BJ (cell line): Measurements from ENCODE around the gene POLR1G. TPM values are rescaled to one million over a fixed set of nuclear protein-coding genes. Genes with fewer than 3 reads are reported as not detected.

Source experiments
- CTCF ChIA-PET: fragments of 350-600 bp; formaldehyde crosslinking; extraction: SDS; loops from one replicate; lab custom pipeline; 2021; ENCODE audit warnings: antibody characterized with exemption, inconsistent platforms; lab: Yijun Ruan, JAX
- POLR2A ChIA-PET: fragments of 300-600 bp; sonication (Branson Sonifier 250); formaldehyde crosslinking; extraction: SDS; loops from one replicate; lab custom pipeline; 2021; ENCODE audit warnings: antibody characterized with exemption; lab: Charles Lee
- DNase-seq: peaks from one replicate; pipeline ENCODE4 v3.0.0-alpha.2; 2011; ENCODE audit warnings: low read depth
- H3K27me3 ChIP-seq: 2 replicates; pipeline ENCODE4 v1.6.0; 2011; ENCODE audit warnings: low read length; ENCODE audit not compliant: control insufficient read depth, insufficient read depth
- H3K36me3 ChIP-seq: 2 replicates; pipeline ENCODE4 v1.5.1; 2011; ENCODE audit warnings: low read length; ENCODE audit not compliant: control insufficient read depth, insufficient read depth
- H3K4me3 ChIP-seq: 2 replicates; pipeline ENCODE4 v1.5.1; 2011; ENCODE audit warnings: low read depth, mild to moderate bottlenecking, control low read depth, low read length
- polyA plus RNA-seq: library from polyadenylated mRNA; depleted of rRNA; stranded (reverse); fragments of >200 nt; gene quantifications from 2 replicates; pipeline ENCODE4 v1.2.3, GENCODE V29; 2011
- TF ChIP-seq, protein P1 (sequence below): IDR thresholded peaks from 2 replicates; pipeline ENCODE4 v1.5.1; 2011; ENCODE audit warnings: low read depth, mild to moderate bottlenecking, control low read depth, inconsistent platforms, low read length, moderate library complexity; ENCODE audit not compliant: insufficient read depth

POLR1G gene
- polyA plus RNA-seq, 1 experiment: 3.0 TPM

DNA sequence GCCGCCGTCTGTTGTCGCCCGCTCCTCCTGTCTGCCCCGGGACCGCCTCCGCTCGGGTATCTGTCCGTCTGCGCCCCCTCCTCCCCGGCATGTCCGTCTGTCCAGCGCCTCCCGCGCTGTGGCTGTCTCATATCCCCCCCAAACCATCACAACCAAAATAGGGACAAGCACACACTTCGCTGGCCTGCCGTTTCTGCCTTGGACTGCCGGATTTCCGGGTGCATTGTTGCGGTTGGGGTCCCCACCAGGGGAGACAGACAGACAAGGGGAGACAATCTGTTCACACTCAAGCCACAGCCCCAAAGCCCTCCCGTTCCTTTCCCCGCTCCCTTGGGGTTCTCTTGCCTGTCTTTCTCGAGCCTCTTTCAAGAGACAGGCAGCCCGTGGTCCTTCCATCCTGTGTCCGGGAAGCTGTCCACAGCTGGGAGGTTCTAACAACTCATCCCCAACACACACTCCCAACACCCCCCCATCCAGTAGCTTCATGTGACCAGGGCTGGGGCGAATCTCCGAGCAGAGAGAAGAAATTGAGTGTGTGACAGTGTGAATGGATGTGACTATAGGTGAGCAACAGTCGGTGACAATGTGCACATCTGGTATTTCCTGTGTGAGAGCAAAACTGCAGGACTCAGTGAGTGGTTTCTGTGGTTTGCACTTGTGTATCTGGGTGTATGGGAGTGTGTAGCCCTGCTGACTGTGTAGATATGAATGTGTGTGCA is 44.8 kb downstream of the POLR1G start:
- no peak for DNase-seq
- no peaks in the 10 kb centered on the region for H3K27me3 ChIP-seq
- CTCF ChIA-PET: interaction anchor here (1.0 to 3.4 kb wide), 4 partner anchors 12 to 34 kb away, joined by 3 to 9 read pairs (median 8); no protein-coding TSS in a partner anchor
- peak overlapping the region; percentile 61 for H3K4me3 ChIP-seq
- no peaks in the 10 kb centered on the region for H3K36me3 ChIP-seq
- POLR2A ChIA-PET: no interaction called here
- TF ChIP-seq, protein P1, sequence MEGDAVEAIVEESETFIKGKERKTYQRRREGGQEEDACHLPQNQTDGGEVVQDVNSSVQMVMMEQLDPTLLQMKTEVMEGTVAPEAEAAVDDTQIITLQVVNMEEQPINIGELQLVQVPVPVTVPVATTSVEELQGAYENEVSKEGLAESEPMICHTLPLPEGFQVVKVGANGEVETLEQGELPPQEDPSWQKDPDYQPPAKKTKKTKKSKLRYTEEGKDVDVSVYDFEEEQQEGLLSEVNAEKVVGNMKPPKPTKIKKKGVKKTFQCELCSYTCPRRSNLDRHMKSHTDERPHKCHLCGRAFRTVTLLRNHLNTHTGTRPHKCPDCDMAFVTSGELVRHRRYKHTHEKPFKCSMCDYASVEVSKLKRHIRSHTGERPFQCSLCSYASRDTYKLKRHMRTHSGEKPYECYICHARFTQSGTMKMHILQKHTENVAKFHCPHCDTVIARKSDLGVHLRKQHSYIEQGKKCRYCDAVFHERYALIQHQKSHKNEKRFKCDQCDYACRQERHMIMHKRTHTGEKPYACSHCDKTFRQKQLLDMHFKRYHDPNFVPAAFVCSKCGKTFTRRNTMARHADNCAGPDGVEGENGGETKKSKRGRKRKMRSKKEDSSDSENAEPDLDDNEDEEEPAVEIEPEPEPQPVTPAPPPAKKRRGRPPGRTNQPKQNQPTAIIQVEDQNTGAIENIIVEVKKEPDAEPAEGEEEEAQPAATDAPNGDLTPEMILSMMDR: no peak

DNA sequence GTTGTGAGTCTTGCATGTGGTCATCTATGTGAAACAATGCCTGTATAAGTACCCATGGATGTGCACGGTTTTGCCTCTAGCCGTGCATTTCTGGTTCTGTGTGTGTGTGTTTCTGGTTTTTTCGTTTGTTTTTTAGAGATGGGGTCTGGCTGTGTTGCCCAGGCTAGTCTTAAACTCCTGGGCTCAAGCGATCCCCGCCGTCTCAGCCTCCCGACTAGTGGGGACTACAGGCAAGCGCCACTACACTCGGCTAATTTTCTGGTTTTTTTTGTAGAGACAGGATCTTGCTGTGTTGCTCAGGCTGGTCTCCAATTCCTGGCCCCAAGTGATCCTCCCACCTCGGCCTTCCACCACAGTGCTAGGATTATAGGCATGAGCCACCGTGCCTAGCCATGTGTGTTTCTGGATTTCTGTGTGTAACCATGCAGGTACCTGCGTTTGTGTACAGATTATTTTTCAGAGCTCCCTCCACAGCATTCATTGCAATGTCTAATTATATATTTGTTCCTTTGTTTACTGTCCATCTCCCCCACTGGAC is 45.5 kb downstream of the POLR1G start:
- TF ChIP-seq, protein P1: no peak
- no peaks in the 10 kb centered on the region for H3K36me3 ChIP-seq
- CTCF ChIA-PET: interaction anchor here (1.0 to 4.8 kb wide), 5 partner anchors 12 to 34 kb away, joined by 3 to 34 read pairs (median 9); no protein-coding TSS in a partner anchor
- DNase-seq: no peak
- POLR2A ChIA-PET: no interaction called here
- no peaks in the 10 kb centered on the region for H3K27me3 ChIP-seq
- no peak overlapping the region for H3K4me3 ChIP-seq

DNA sequence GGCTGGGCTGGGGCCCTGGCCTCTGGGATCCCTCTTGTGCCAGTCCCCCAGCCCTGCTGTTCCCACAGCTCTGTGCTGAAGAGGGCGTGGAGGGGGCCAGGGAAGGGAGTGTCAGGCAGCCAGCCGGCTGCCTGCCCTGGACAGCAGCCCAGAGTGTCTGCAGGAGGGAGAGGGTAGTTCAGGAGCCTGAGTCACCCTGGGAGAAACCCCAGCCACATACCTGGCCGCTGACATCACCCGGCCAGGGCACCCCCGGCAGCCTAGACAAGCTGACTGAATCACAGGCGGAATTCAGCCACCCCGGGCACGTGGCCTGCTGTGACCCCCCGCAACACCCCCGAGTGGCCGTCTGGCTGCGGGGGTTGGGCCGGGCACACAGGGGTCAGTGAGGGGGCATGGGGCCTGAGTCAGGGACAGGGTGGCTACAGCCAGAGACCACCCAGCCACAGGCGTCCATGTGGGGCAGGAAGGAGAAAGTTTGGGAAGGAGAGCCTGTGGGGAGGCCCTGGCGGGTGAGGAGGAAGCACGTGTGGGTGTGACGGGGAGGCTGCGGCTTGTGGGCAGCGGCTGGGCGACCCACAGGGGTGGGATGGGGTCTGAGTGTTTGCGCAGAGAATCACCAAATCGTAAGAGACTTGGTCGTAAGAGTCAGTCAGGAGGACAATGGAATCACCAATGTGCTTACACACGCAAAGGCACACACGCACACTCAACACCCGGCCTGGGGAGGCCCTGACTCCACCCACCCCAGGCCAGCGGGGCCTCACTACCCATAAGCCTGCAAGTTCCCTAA is 49.5 kb downstream of the POLR1G start:
- no peaks in the 10 kb centered on the region for H3K36me3 ChIP-seq
- peak; percentile 99 for DNase-seq
- 0 out of 2 replicates have a peak overlapping the region, but pooled peaks have one; percentile 2 for H3K4me3 ChIP-seq
- H3K27me3 ChIP-seq: no peaks in the 10 kb centered on the region
- POLR2A ChIA-PET: interaction anchor here (0.7 to 1.2 kb wide), 2 partner anchors 12 to 29 kb away, joined by 3 to 11 read pairs; partner anchors contain the start of gene FOSB
- TF ChIP-seq, protein P1: no peak
- CTCF ChIA-PET: interaction anchor here (0.7 to 4.8 kb wide), 5 partner anchors 9 to 28 kb away, joined by 3 to 34 read pairs (median 17); partner anchors contain the start of gene FOSB

DNA sequence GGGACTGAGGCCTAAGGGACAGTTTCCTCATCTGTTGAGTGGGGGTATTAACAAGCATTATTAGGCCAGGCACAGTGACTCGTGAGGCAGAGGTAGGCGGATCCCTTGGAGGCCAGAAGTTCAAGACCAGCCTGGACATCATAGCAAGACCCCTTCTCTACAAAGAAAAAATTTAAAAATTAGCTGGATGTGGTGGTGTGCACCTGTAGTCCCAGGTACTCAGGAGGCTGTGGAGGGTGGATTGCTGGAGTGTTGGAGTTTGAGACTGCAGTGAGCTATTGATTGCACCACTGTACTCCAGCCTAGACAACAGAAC is 50.0 kb downstream of the POLR1G start:
- TF ChIP-seq, protein P1: no peak
- no peaks in the 10 kb centered on the region for H3K36me3 ChIP-seq
- CTCF ChIA-PET: interaction anchor here (1.1 to 4.8 kb wide), 5 partner anchors 11 to 29 kb away, joined by 3 to 34 read pairs (median 17); partner anchors contain the start of gene FOSB
- H3K4me3 ChIP-seq: no peak overlapping the region
- POLR2A ChIA-PET: no interaction called here
- no peak for DNase-seq
- no peaks in the 10 kb centered on the region for H3K27me3 ChIP-seq
